WERI-Rb-1 (cell line): Measurements from ENCODE around the gene NHS.

Experiments used
- DNase-seq: peaks from one replicate; pipeline ENCODE4 v3.0.0-alpha.2; 2020
- H3K27ac ChIP-seq: fragments of 250-450 bp; sonication (Bioruptor Pico); 2 replicates; pipeline ENCODE4 v1.5.1; 2020; ENCODE audit warnings: mild to moderate bottlenecking, moderate library complexity
- H3K27me3 ChIP-seq: fragments of 250-450 bp; sonication (Bioruptor Pico); 2 replicates; pipeline ENCODE4 v1.5.1; 2021; ENCODE audit warnings: mild to moderate bottlenecking, low read depth, moderate library complexity; ENCODE audit not compliant: insufficient read depth, severe bottlenecking
- H3K36me3 ChIP-seq: fragments of 250-450 bp; sonication (Bioruptor Pico); 2 replicates; pipeline ENCODE4 v1.5.1; 2020; ENCODE audit warnings: mild to moderate bottlenecking, moderate library complexity
- H3K4me3 ChIP-seq: 2 replicates; pipeline ENCODE4 v1.5.1; 2011; ENCODE audit warnings: low read depth, mild to moderate bottlenecking, control low read depth, low read length
- H3K9me3 ChIP-seq: fragments of 250-450 bp; sonication (Bioruptor Pico); 2 replicates; pipeline ENCODE4 v1.5.1; 2021; ENCODE audit warnings: mild to moderate bottlenecking, moderate library complexity; ENCODE audit not compliant: severe bottlenecking
- CTCF ChIP-seq: IDR thresholded peaks from 2 replicates; pipeline ENCODE4 v1.5.1; 2011; ENCODE audit warnings: low read depth, mild to moderate bottlenecking, control low read depth, inconsistent platforms, low read length

The NHS gene

GRCh38 chrX:17405225-17405969 lies 30.4 kb downstream of the NHS start:
- H3K4me3 ChIP-seq, result no peak overlapping the region
- no peak for TF ChIP-seq CTCF
- H3K27me3 ChIP-seq, result peaks cover 39% of the 10 kb centered on the region
- no peaks in the 10 kb centered on the region for H3K36me3 ChIP-seq
- DNase-seq, result no peak
- H3K9me3 ChIP-seq, result no peaks in the 10 kb centered on the region
- H3K27ac ChIP-seq, result no peak overlapping the region

GRCh38 chrX:17409566-17410290 lies 34.7 kb downstream of the NHS start:
- H3K4me3 ChIP-seq, result no peak overlapping the region
- DNase-seq, result no peak
- H3K36me3 ChIP-seq, result no peaks in the 10 kb centered on the region
- H3K9me3 ChIP-seq, result no peaks in the 10 kb centered on the region
- peaks cover 42% of the 10 kb centered on the region for H3K27me3 ChIP-seq
- TF ChIP-seq CTCF, result no peak
- H3K27ac ChIP-seq, result no peak overlapping the region

- H3K27me3 ChIP-seq, result peaks cover 38% of the 10 kb centered on the region
These were observed 35.7 kb downstream of the NHS start for GRCh38 chrX:17410651-17411050.

GRCh38 chrX:17411205-17411604 lies 36.2 kb downstream of the NHS start:
- no peak overlapping the region for H3K27ac ChIP-seq
- no peak for TF ChIP-seq CTCF
- H3K36me3 ChIP-seq, result no peaks in the 10 kb centered on the region
- H3K4me3 ChIP-seq, result no peak overlapping the region
- DNase-seq, result no peak
- H3K9me3 ChIP-seq, result no peaks in the 10 kb centered on the region
- H3K27me3 ChIP-seq, result peaks cover 38% of the 10 kb centered on the region

More at GRCh38 chrX:17410651-17411050, 35.7 kb downstream of the NHS start:
- no peak overlapping the region for H3K27ac ChIP-seq
- no peaks in the 10 kb centered on the region for H3K36me3 ChIP-seq
- no peak for DNase-seq
- H3K4me3 ChIP-seq, result no peak overlapping the region
- no peaks in the 10 kb centered on the region for H3K9me3 ChIP-seq
- no peak for TF ChIP-seq CTCF

- H3K27me3 ChIP-seq, result peaks cover 32% of the 10 kb centered on the region
- no peak overlapping the region for H3K4me3 ChIP-seq
- H3K36me3 ChIP-seq, result no peaks in the 10 kb centered on the region
- DNase-seq, result no peak
- no peaks in the 10 kb centered on the region for H3K9me3 ChIP-seq
- no peak for TF ChIP-seq CTCF
- no peak overlapping the region for H3K27ac ChIP-seq
These were observed 37.7 kb downstream of the NHS start for GRCh38 chrX:17412692-17413091.
